NT2/D1 (cell line): ENCODE results near the gene NARF.

Experiments used
- DNase-seq: peaks from one replicate; pipeline ENCODE4 v3.0.0-alpha.2; 2011; ENCODE audit warnings: low read depth, low spot score
- H3K27me3 ChIP-seq: 2 replicates; pipeline ENCODE4 v1.6.0; 2011; ENCODE audit warnings: mild to moderate bottlenecking; ENCODE audit not compliant: insufficient read length, insufficient read depth
- H3K36me3 ChIP-seq: 2 replicates; pipeline ENCODE4 v1.6.1; 2011; ENCODE audit warnings: mild to moderate bottlenecking, low read length, mixed read lengths; ENCODE audit not compliant: insufficient read depth, insufficient read length
- H3K4me1 ChIP-seq: 2 replicates; pipeline ENCODE4 v1.5.1; 2011; ENCODE audit not compliant: insufficient read depth, insufficient read length
- H3K4me3 ChIP-seq: 2 replicates; pipeline ENCODE4 v1.5.1; 2011; ENCODE audit warnings: low read depth; ENCODE audit not compliant: insufficient read length
- H3K9ac ChIP-seq: 2 replicates; pipeline ENCODE4 v1.6.0; 2011; ENCODE audit warnings: low read depth; ENCODE audit not compliant: insufficient read length
- H3K9me3 ChIP-seq: 2 replicates; pipeline ENCODE4 v1.5.1; 2011; ENCODE audit warnings: mild to moderate bottlenecking, low read length; ENCODE audit not compliant: insufficient read depth
- SUZ12 ChIP-seq: IDR thresholded peaks from 2 replicates; pipeline ENCODE4 v1.6.1; 2011; ENCODE audit not compliant: insufficient read length, insufficient read depth; ENCODE audit errors: extremely low read depth
- YY1 ChIP-seq: IDR thresholded peaks from 2 replicates; pipeline ENCODE4 v1.6.1; 2011; ENCODE audit not compliant: insufficient read length, insufficient read depth
- ZNF274 ChIP-seq: IDR thresholded peaks from 2 replicates; pipeline ENCODE4 v1.6.1; 2011; ENCODE audit warnings: mild to moderate bottlenecking, low read depth, low read length

Gene NARF

GRCh38 chr17:82483204-82483660 lies 24.7 kb downstream of the NARF start:
- H3K4me3 ChIP-seq, result no peak overlapping the region
- TF ChIP-seq YY1 (no peak), ZNF274 (no peak), SUZ12 (no peak)
- H3K9me3 ChIP-seq, result no peaks in the 10 kb centered on the region
- H3K4me1 ChIP-seq, result peaks cover 4% of the 10 kb centered on the region
- no peak for DNase-seq
- no peaks in the 10 kb centered on the region for H3K27me3 ChIP-seq
- H3K9ac ChIP-seq, result no peak overlapping the region
- H3K36me3 ChIP-seq, result peaks cover 89% of the 10 kb centered on the region

DNA sequence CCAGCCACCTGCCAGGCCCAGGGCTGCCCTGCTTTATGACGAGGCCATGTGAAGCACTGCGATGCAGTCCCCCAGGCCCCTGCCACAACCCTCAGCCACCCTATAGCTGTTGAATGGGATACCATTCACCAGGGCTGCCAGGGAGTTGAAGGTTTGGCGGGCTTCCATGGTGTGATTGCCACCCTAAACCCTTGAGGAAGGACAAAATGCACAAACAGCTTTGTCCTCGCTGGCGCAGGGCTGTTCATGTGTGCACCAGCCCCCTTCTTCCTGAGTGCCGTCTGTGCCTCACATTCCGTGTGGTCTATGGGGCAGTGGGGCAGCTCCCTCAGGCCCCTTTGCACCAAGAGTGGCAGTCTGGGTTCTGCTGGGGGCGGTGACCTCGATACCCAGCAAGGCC lies 25.3 kb downstream of the NARF start:
- Histone ChIP-seq H3K9me3 (no peaks in the 10 kb centered on the region), H3K36me3 (peaks cover 88% of the 10 kb centered on the region), H3K27me3 (no peaks in the 10 kb centered on the region), H3K9ac (no peak overlapping the region), H3K4me3 (no peak overlapping the region), H3K4me1 (peaks cover 4% of the 10 kb centered on the region)
- TF ChIP-seq SUZ12, result no peak
- no peak for TF ChIP-seq ZNF274
- no peak for DNase-seq

GRCh38 chr17:82486231-82487094 lies 27.9 kb downstream of the NARF start:
- Histone ChIP-seq H3K27me3 (no peaks in the 10 kb centered on the region), H3K4me3 (no peak overlapping the region), H3K36me3 (peaks cover 73% of the 10 kb centered on the region)

GRCh38 chr17:82487910-82488309 lies 29.4 kb downstream of the NARF start:
- no peaks in the 10 kb centered on the region for H3K27me3 ChIP-seq
- no peak for DNase-seq

More at GRCh38 chr17:82486231-82487094, 27.9 kb downstream of the NARF start:
- Histone ChIP-seq H3K4me1 (peaks cover 4% of the 10 kb centered on the region), H3K9ac (no peak overlapping the region), H3K9me3 (no peaks in the 10 kb centered on the region)
- no peak for DNase-seq
- TF ChIP-seq YY1 (no peak), SUZ12 (no peak), ZNF274 (no peak)

DNA sequence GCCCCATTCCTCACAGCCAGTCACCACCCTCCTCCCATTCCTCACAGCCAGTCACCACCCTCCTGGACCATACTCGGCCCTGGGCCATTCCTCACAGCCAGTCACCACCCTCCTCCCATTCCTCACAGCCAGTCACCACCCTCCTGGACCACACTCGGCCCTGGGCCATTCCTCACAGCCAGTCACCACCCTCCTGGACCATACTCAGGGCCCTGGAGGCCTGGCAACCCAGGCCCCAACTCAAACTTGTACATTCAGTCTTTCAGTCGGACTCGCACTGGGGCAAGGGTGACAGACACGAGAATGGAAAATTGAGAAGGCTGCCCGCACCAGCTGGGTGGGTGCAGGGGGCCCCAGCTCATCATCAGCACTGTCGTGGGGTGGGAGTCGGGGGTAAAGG lies 30.6 kb downstream of the NARF start:
- Histone ChIP-seq H3K4me3 (no peak overlapping the region), H3K4me1 (peaks cover 10% of the 10 kb centered on the region), H3K9me3 (no peaks in the 10 kb centered on the region), H3K36me3 (peaks cover 51% of the 10 kb centered on the region), H3K9ac (no peak overlapping the region), H3K27me3 (no peaks in the 10 kb centered on the region)
- TF ChIP-seq YY1, result no peak
- no peak for TF ChIP-seq ZNF274
- no peak for TF ChIP-seq SUZ12
- no peak for DNase-seq

More at GRCh38 chr17:82487910-82488309, 29.4 kb downstream of the NARF start:
- Histone ChIP-seq H3K36me3 (peaks cover 60% of the 10 kb centered on the region), H3K9me3 (no peaks in the 10 kb centered on the region), H3K4me1 (peaks cover 4% of the 10 kb centered on the region), H3K4me3 (no peak overlapping the region), H3K9ac (no peak overlapping the region)
- no peak for TF ChIP-seq YY1
- no peak for TF ChIP-seq SUZ12
- no peak for TF ChIP-seq ZNF274

GRCh38 chr17:82489851-82490511 lies 31.4 kb downstream of the NARF start:
- Histone ChIP-seq H3K9me3 (no peaks in the 10 kb centered on the region), H3K27me3 (no peaks in the 10 kb centered on the region)

More at GRCh38 chr17:82489851-82490511, 31.4 kb downstream of the NARF start:
- Histone ChIP-seq H3K4me1 (peaks cover 10% of the 10 kb centered on the region), H3K36me3 (peaks cover 43% of the 10 kb centered on the region), H3K4me3 (no peak overlapping the region), H3K9ac (no peak overlapping the region)
- TF ChIP-seq SUZ12 (no peak), ZNF274 (no peak), YY1 (no peak)
- no peak for DNase-seq
